CMK (cell line): Measurements from ENCODE around the gene COL6A3.

ENCODE experiments used
- DNase-seq: peaks from one replicate; pipeline ENCODE4 v3.0.0-alpha.2; 2010; ENCODE audit warnings: low read depth

The COL6A3 gene

GRCh38 chr2:237413777-237414661 lies at the start of gene COL6A3:
Gene COL6A3 (minus strand): TSS chr2:237414164. CDS start chr2:237396817, 17,347 bp downstream.
- no peak for DNase-seq

GRCh38 chr2:237459741-237460174 lies 45.8 kb upstream of the COL6A3 start:
- DNase-seq, result no peak

- no peak for DNase-seq
Observed at GRCh38 chr2:237459226-237459625, 45.3 kb upstream of the COL6A3 start.

- no peak for DNase-seq
Observed at GRCh38 chr2:237458519-237458918, 44.6 kb upstream of the COL6A3 start.

GRCh38 chr2:237457388-237457941 lies 43.5 kb upstream of the COL6A3 start:
- DNase-seq, result no peak

- DNase-seq, result no peak
Observed at GRCh38 chr2:237456200-237456843, 42.4 kb upstream of the COL6A3 start.

- DNase-seq, result no peak
Observed at GRCh38 chr2:237455764-237456163, 41.8 kb upstream of the COL6A3 start.

- no peak for DNase-seq
Observed at GRCh38 chr2:237453671-237454070, 39.7 kb upstream of the COL6A3 start.

- no peak for DNase-seq
Observed at GRCh38 chr2:237452861-237453260, 38.9 kb upstream of the COL6A3 start.

- no peak for DNase-seq
Observed at GRCh38 chr2:237451643-237452469, 37.9 kb upstream of the COL6A3 start.

GRCh38 chr2:237450583-237450982 lies 36.6 kb upstream of the COL6A3 start:
- DNase-seq, result no peak

GRCh38 chr2:237450108-237450507 lies 36.1 kb upstream of the COL6A3 start:
- DNase-seq, result no peak

GRCh38 chr2:237449193-237449881 lies 35.4 kb upstream of the COL6A3 start:
- peak; percentile 40 for DNase-seq

GRCh38 chr2:237448626-237449025 lies 34.7 kb upstream of the COL6A3 start:
- DNase-seq, result no peak

GRCh38 chr2:237448171-237448570 lies 34.2 kb upstream of the COL6A3 start:
- DNase-seq, result no peak

GRCh38 chr2:237447496-237447895 lies 33.5 kb upstream of the COL6A3 start:
- no peak for DNase-seq

- DNase-seq, result no peak
Observed at GRCh38 chr2:237446338-237446665, 32.3 kb upstream of the COL6A3 start.

- DNase-seq, result no peak
Observed at GRCh38 chr2:237445611-237446337, 31.8 kb upstream of the COL6A3 start.

- no peak for DNase-seq
Observed at GRCh38 chr2:237444071-237444470, 30.1 kb upstream of the COL6A3 start.

- no peak for DNase-seq
Observed at GRCh38 chr2:237441605-237442274, 27.8 kb upstream of the COL6A3 start.
